ENCODE measurements around the gene XKR8.
"Not testable (repeated sequence)": the region's sequence is repeated elsewhere in the genome, so short reads cannot be mapped to it uniquely, and the experiment has no call there.

XKR8 gene

GRCh38 chr1:27980216-27980845 is 20.6 kb downstream of the XKR8 start:
- in situ Hi-C loops (cut with MboI; ENCODE audit: low sequenced_read_pairs), result no loop called here

DNA sequence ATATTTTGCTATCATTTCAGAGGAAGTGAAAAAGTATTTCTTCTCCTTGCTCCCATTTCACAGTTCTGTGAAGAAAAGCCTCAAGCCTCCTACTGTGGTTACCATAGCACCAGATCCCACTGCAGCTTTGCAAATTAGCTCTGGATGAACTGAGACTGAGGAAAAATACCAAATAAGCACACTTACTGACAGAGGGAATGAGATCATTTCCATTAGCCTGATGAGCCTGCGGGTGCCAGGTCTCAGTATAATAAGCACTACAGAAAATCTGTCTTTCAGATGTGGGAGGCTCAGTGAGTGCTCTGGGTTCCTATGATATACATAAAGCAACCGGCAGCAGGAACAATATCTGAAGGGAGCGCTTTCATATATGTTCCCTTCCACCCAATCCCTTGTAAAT is 21.4 kb downstream of the XKR8 start:
- in situ Hi-C loops (cut with MboI; ENCODE audit: low sequenced_read_pairs), result no loop called here

- in situ Hi-C loops (cut with MboI; ENCODE audit: low sequenced_read_pairs), result no loop called here
Measured at GRCh38 chr1:27990920-27991537, 31.3 kb downstream of the XKR8 start.

GRCh38 chr1:27992276-27992675 is 32.5 kb downstream of the XKR8 start:
- in situ Hi-C loops (cut with MboI; ENCODE audit: low sequenced_read_pairs), result no loop called here

DNA sequence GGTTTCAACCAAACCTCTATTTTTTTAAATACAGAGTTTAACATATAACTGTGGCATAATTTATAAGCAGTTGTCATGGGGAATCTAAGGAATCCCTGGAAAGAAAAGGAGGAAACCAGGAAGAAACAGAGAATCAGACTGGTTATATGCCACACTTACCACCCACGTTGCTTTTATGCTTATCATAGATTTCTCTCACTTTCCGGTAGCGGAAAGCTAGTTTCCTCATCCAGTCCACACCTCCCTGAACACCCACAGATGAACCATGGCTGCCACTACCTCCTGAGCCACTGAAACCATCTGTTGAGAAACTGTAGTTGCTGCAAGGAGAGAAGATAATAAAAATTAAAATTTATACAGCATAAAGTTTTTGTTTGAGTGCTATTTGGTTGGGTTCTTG is 33.5 kb downstream of the XKR8 start:
- in situ Hi-C loops (cut with MboI; ENCODE audit: low sequenced_read_pairs), result no loop called here

DNA sequence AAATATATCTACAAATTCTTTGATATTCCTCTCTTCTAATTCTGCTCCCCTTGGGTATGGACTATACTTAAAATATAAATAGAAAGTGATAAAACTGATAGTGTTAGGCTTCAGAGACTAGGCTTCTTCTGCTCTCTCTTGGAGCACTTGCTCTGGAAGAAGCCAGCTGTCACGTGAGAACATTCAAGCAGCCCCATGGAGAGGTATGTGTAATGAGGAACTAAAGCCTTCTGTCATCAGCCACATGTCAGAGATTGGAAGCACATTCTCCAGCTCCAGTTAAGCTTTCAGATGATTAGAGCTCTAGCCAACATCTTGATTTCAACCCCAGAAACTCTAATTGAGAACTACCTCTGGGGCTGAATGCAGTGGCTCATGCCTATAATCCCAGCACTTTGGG is 34.3 kb downstream of the XKR8 start:
- in situ Hi-C loops (cut with MboI; ENCODE audit: low sequenced_read_pairs), result no loop called here

- in situ Hi-C loops (cut with MboI; ENCODE audit: low sequenced_read_pairs), result not testable (repeated sequence)
Measured at GRCh38 chr1:27994526-27994925, 34.8 kb downstream of the XKR8 start.

DNA sequence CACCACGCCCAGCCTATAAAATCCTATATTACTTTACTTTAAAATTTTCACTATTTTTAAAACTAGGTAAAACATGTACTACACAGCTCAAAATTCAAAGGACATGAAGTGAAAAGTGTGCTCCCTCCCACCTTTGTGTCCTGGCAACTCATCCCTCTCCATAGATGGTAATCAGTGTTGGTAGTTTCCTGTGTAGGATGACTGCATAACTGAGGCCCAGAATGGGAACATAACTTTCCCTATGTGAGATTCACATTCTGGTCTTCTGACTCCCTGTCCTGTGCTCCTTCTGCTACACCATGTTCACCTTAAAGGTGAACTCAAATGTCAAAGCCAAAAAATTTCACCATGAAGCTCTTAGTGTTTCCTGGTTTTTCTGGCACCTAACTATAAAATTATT is 39.3 kb downstream of the XKR8 start:
- in situ Hi-C loops (cut with MboI; ENCODE audit: low sequenced_read_pairs), result no loop called here

DNA sequence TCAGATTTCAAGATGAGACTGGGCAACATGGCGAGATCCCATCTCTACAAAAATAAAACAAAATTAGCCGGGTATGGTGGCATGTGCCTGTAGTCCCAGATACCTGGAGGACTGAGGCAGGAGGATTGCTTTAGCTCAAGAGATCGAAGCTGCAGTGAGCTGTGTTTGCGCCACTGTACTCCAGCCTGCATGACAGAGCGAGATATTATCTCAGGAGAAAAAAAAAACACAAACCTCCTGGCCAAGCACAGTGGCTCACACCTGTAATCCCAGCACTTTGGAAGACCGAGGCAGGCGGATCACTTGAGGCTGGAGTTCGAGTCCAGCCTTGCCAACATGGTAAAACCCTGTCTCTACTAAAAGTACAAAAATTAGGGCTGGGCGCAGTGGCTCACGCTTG is 42.8 kb downstream of the XKR8 start:
- in situ Hi-C loops (cut with MboI; ENCODE audit: low sequenced_read_pairs), result no loop called here

DNA sequence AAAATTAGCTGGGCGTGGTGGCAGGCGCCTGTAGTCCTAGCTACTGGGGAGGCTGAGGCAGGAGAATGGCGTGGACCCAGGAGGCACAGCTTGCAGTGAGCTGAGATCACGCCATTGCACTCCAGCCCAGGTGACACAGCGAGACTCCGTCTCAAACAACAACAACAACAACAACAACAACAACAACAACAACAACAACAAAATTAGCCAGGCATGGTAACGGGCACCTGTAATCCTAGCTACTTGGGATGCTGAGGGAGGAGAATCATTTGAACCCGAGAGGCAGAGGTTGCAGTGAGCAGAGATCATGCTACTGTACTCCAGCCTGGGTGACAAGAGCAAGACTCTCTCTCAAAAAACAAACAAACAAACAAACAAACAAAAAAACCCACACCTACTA is 43.3 kb downstream of the XKR8 start:
- in situ Hi-C loops (cut with MboI; ENCODE audit: low sequenced_read_pairs), result not testable (repeated sequence)

GRCh38 chr1:28010969-28011368 is 51.2 kb downstream of the XKR8 start:
- in situ Hi-C loops (cut with MboI; ENCODE audit: low sequenced_read_pairs), result no loop called here
